Measurements from ENCODE around the gene ARID5B.

- TF ChIP-seq CTCF (IDR thresholded peaks at IDR 0.05; ENCODE audit: poor library complexity, severe bottlenecking) (no peak), EP300 (conservative IDR thresholded peaks at IDR 0.05; ENCODE audit: poor library complexity, severe bottlenecking) (no peak), REST (IDR thresholded peaks at IDR 0.05; ENCODE audit: borderline replicate concordance) (no peak), POLR2AphosphoS5 (IDR thresholded peaks at IDR 0.05) (no peak), SMC3 (conservative IDR thresholded peaks at IDR 0.05; ENCODE audit: poor library complexity) (no peak), MXI1 (conservative IDR thresholded peaks at IDR 0.05; ENCODE audit: poor library complexity, severe bottlenecking) (no peak), EZH2 (IDR thresholded peaks at IDR 0.05; ENCODE audit: borderline replicate concordance, insufficient read depth, low read length, poor library complexity, severe bottlenecking) (no peak), RAD21 (conservative IDR thresholded peaks at IDR 0.05) (no peak), TAF1 (IDR thresholded peaks at IDR 0.05; ENCODE audit: low read depth) (no peak)
These were observed 152.4 kb downstream of the ARID5B start for GRCh38 chr10:62053860-62054259.

Measured in neural cell (in vitro differentiated cells).